ENCODE data around the gene RAB34.

GRCh38 chr17:28689011-28689410, 28.7 kb downstream of the RAB34 start:
- TF ChIP-seq CTCF (IDR thresholded peaks at IDR 0.05): no peak
- no peak for TF ChIP-seq POLR2A (IDR thresholded peaks at IDR 0.05)
- TF ChIP-seq EP300 (IDR thresholded peaks at IDR 0.05): no peak

All from sigmoid colon (tissue), 4 donors.